ENCODE measurements around the gene RAI1. TPM values are rescaled to one million over a fixed set of nuclear protein-coding genes. Genes with fewer than 3 reads are reported as not detected.

The RAI1 gene
- total and polyA plus RNA-seq, 10 of the 15 experiments (the other 5 are each of a cell fraction or from before 2014, with no cell fraction given): 0.66 to 37.7 (median 6.0) TPM

- TF ChIP-seq, protein P1, sequence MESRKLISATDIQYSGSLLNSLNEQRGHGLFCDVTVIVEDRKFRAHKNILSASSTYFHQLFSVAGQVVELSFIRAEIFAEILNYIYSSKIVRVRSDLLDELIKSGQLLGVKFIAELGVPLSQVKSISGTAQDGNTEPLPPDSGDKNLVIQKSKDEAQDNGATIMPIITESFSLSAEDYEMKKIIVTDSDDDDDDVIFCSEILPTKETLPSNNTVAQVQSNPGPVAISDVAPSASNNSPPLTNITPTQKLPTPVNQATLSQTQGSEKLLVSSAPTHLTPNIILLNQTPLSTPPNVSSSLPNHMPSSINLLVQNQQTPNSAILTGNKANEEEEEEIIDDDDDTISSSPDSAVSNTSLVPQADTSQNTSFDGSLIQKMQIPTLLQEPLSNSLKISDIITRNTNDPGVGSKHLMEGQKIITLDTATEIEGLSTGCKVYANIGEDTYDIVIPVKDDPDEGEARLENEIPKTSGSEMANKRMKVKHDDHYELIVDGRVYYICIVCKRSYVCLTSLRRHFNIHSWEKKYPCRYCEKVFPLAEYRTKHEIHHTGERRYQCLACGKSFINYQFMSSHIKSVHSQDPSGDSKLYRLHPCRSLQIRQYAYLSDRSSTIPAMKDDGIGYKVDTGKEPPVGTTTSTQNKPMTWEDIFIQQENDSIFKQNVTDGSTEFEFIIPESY (IDR thresholded peaks at IDR 0.05): no peak
- no peak for TF ChIP-seq POU2F2 (IDR thresholded peaks at IDR 0.05; ENCODE audit: borderline replicate concordance, low read depth, low read length)
- TF ChIP-seq FOXK2 (IDR thresholded peaks at IDR 0.05): no peak
These were observed 10.5 kb upstream of the RAI1 start (continued) for GRCh38 chr17:17670701-17671305.

DNA sequence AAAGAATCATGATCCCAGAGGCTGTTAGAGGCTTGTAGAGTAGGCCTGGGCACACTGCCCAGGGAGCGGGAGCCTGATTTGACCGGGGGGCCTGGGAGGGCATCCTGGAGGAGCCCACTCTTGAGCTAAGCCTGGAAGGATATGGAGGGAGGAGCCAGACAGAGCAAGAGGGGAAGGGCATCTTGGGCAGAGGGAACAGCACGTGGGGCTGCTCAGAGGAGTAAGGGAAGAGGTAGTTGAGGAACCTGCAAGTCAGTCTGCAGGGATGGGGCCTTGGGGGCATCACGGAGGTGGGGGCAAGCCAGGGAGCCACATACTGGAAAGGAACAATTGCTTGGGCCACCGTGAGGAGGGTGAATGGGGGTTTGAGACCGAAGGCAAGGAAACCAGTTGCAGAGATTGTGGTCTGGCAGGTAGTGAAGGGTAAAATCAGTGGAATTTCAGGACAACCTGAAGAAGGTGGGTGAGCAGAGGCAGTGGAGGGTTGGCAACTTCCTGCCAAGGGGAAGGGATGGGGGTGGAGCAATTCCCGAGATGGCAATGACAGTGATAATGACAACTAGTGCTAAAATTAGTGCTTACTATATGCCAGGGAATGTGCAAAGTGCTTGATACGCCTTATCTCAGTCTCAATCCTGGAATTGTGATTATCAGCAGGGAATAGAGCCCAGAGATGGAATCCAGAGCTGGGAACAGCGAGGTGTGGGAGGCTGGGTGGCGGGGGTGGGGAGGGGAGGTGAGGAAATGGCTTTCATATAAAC is 9.7 kb upstream of the RAI1 start:
- CTCF ChIA-PET: interaction anchor here (1.0 to 2.0 kb wide), 3 partner anchors 10 to 175 kb away, joined by 3 to 7 read pairs (median 5); no protein-coding TSS in a partner anchor
- Histone ChIP-seq H3K79me2 (ENCODE audit: control insufficient read depth, insufficient read depth, low read length) (no peaks in the 10 kb centered on the region), H3K4me2 (ENCODE audit: control insufficient read depth, insufficient read depth) (no peak overlapping the region), H3K27ac (ENCODE audit: control insufficient read depth, insufficient read depth) (no peak overlapping the region), H3K27me3 (replicated peaks in 1 of 2; ENCODE audit: control insufficient read depth in 2 of 2, insufficient read depth in 2 of 2, low read length in 1 of 2) (no peaks in the 10 kb centered on the region; a peak in 1 of 4 replicates), H2AFZ (ENCODE audit: control insufficient read depth, low read depth, low read length) (no peak overlapping the region), H3K4me1 (ENCODE audit: control insufficient read depth, insufficient read depth, low read length) (peaks cover 18% of the 10 kb centered on the region), H3K9ac (ENCODE audit: control insufficient read depth, insufficient read depth, low read length) (no peak overlapping the region), H4K20me1 (ENCODE audit: control insufficient read depth, insufficient read depth) (no peaks in the 10 kb centered on the region), H3K36me3 (ENCODE audit: control insufficient read depth in 2 of 2, insufficient read depth in 2 of 2, low read length in 1 of 2) (no peaks in the 10 kb centered on the region), H3K9me3 (replicated peaks; ENCODE audit: control insufficient read depth, insufficient read depth, low read length) (no peaks in the 10 kb centered on the region), H3K4me3 (no peak overlapping the region)
- in situ Hi-C loops (cut with MboI): no loop called here
- 73% methylated on average over 10 of the region's 10 CpGs for WGBS (ENCODE audit: insufficient coverage, insufficient replicate concordance, low lambda C conversion rate, missing lambda C conversion rate)
- ATAC-seq (no peak), DNase-seq (ENCODE audit: low read depth, low spot score) (no peak), FAIRE-seq (no peak)
- RAD21 ChIA-PET (ENCODE audit: unreplicated experiment): interaction anchor here (2.4 kb wide), 1 partner anchor 29 kb away, joined by 6 read pairs; no protein-coding TSS in a partner anchor
- intact Hi-C loops (cut with micrococcal nuclease; ENCODE audit: unreplicated experiment): no loop called here
- TF ChIP-seq RCOR1 (conservative IDR thresholded peaks at IDR 0.05; ENCODE audit: low read depth, low read length) (no peak), NBN (IDR thresholded peaks at IDR 0.05) (no peak), JUNB (IDR thresholded peaks at IDR 0.05) (no peak), BMI1 (IDR thresholded peaks at IDR 0.05; ENCODE audit: borderline replicate concordance) (no peak), RBBP5 (conservative IDR thresholded peaks at IDR 0.05) (no peak), E2F4 (IDR thresholded peaks at IDR 0.05; ENCODE audit: low read depth, low read length) (no peak)
- TF ChIP-seq, protein P2, sequence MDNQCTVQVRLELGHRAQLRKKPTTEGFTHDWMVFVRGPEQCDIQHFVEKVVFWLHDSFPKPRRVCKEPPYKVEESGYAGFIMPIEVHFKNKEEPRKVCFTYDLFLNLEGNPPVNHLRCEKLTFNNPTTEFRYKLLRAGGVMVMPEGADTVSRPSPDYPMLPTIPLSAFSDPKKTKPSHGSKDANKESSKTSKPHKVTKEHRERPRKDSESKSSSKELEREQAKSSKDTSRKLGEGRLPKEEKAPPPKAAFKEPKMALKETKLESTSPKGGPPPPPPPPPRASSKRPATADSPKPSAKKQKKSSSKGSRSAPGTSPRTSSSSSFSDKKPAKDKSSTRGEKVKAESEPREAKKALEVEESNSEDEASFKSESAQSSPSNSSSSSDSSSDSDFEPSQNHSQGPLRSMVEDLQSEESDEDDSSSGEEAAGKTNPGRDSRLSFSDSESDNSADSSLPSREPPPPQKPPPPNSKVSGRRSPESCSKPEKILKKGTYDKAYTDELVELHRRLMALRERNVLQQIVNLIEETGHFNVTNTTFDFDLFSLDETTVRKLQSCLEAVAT (IDR thresholded peaks at IDR 0.05): no peak
- BruUV-seq (replicated peaks): no TSS peak
- SMC1A ChIA-PET (ENCODE audit: uncharacterized antibody, unreplicated experiment): interaction anchor here (1.1 to 1.7 kb wide), 6 partner anchors 8 to 362 kb away, joined by 3 to 6 read pairs (median 3); no protein-coding TSS in a partner anchor
- POLR2A ChIA-PET: interaction anchor here (0.5 to 1.6 kb wide), 2 partner anchors 7 to 494 kb away, joined by 4 to 6 read pairs; no protein-coding TSS in a partner anchor
